Right atrium auricular region (tissue), 2 donors: ENCODE measurements around the gene PPFIBP2. TPM values are rescaled to one million over a fixed set of nuclear protein-coding genes. Genes with fewer than 3 reads are reported as not detected.

Experiments used
- DNase-seq: peaks from one replicate; pipeline ENCODE4 v3.0.0-alpha.2; 2019; ENCODE audit warnings: low spot score
- H3K27ac ChIP-seq, 2 donors: fragments of 200-600 bp; sonication (generic); 1 replicate in 1 of 2; 2 replicates in 1 of 2; pipeline ENCODE4 v1.5.1; 2016 to 2019
- H3K27me3 ChIP-seq, 2 donors: fragments of 200-600 bp; sonication (generic); one replicate each; pipeline versions ENCODE4 v1.5.1 to v1.6.0; 2017 to 2019
- H3K36me3 ChIP-seq: fragments of 200-600 bp; sonication (generic); one replicate; pipeline ENCODE4 v1.5.1; 2016
- H3K4me1 ChIP-seq, 2 donors: fragments of 200-600 bp; sonication (generic); one replicate each; pipeline versions ENCODE4 v1.5.1 to v1.6.0; 2017 to 2019
- H3K4me3 ChIP-seq, 2 donors: fragments of 200-600 bp; sonication (generic); 1 replicate in 1 of 2; 2 replicates in 1 of 2; pipeline ENCODE4 v1.5.1; 2017 to 2019; ENCODE audit warnings: mild to moderate bottlenecking in 1 of 2, moderate library complexity in 1 of 2
- H3K9me3 ChIP-seq, 2 donors: fragments of 200-600 bp; sonication (generic); one replicate each; pipeline ENCODE4 v1.5.1; 2019
- total RNA-seq, 2 donors: library from RNA; depleted of rRNA; stranded (reverse); fragments of >200 nt; gene quantifications; one replicate each; pipeline ENCODE4 v1.1.0, GENCODE V29; 2016
- TF ChIP-seq, protein P1 (sequence below), 2 donors: fragments of 200-600 bp; sonication (generic); IDR thresholded peaks; one replicate each; pipeline ENCODE4 v1.5.1; 2019; ENCODE audit warnings: antibody characterized with exemption in 2 of 2

Gene PPFIBP2
- total RNA-seq, 2 donors from 2014 or later = 13.0 to 24.0 TPM

GRCh38 chr11:7673724-7674434 lies 160.1 kb downstream of the PPFIBP2 start:
- DNase-seq = no peak
- TF ChIP-seq, protein P1, sequence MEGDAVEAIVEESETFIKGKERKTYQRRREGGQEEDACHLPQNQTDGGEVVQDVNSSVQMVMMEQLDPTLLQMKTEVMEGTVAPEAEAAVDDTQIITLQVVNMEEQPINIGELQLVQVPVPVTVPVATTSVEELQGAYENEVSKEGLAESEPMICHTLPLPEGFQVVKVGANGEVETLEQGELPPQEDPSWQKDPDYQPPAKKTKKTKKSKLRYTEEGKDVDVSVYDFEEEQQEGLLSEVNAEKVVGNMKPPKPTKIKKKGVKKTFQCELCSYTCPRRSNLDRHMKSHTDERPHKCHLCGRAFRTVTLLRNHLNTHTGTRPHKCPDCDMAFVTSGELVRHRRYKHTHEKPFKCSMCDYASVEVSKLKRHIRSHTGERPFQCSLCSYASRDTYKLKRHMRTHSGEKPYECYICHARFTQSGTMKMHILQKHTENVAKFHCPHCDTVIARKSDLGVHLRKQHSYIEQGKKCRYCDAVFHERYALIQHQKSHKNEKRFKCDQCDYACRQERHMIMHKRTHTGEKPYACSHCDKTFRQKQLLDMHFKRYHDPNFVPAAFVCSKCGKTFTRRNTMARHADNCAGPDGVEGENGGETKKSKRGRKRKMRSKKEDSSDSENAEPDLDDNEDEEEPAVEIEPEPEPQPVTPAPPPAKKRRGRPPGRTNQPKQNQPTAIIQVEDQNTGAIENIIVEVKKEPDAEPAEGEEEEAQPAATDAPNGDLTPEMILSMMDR (IDR thresholded peaks at IDR 0.05) = no peak
- H3K4me1 ChIP-seq = peaks cover 0 to 17% of the 10 kb centered on the region in 2 donors
- H3K4me3 ChIP-seq = peak overlapping the region; percentile 57 to 60
- no peaks in the 10 kb centered on the region for H3K27me3 ChIP-seq
- H3K9me3 ChIP-seq = no peaks in the 10 kb centered on the region
- no peaks in the 10 kb centered on the region for H3K36me3 ChIP-seq
- H3K27ac ChIP-seq = peak overlapping the region; percentile 25 to 30

- DNase-seq = no peak
- TF ChIP-seq, protein P1 (IDR thresholded peaks at IDR 0.05) = no peak
- H3K36me3 ChIP-seq = no peaks in the 10 kb centered on the region
- peaks cover 0 to 17% of the 10 kb centered on the region in 2 donors for H3K4me1 ChIP-seq
- no peaks in the 10 kb centered on the region for H3K9me3 ChIP-seq
- H3K27ac ChIP-seq = no peak overlapping the region
- H3K27me3 ChIP-seq = no peaks in the 10 kb centered on the region
- no peak overlapping the region for H3K4me3 ChIP-seq
These were observed 161.8 kb downstream of the PPFIBP2 start for GRCh38 chr11:7675631-7676030.

- no peak overlapping the region for H3K4me3 ChIP-seq
- no peak for DNase-seq
- no peaks in the 10 kb centered on the region for H3K36me3 ChIP-seq
- TF ChIP-seq, protein P1 (IDR thresholded peaks at IDR 0.05) = no peak
- H3K9me3 ChIP-seq = no peaks in the 10 kb centered on the region
- no peak overlapping the region for H3K27ac ChIP-seq
- peaks cover 0 to 17% of the 10 kb centered on the region in 2 donors for H3K4me1 ChIP-seq
- no peaks in the 10 kb centered on the region for H3K27me3 ChIP-seq
These were observed 163.3 kb downstream of the PPFIBP2 start for GRCh38 chr11:7677071-7677470.

DNA sequence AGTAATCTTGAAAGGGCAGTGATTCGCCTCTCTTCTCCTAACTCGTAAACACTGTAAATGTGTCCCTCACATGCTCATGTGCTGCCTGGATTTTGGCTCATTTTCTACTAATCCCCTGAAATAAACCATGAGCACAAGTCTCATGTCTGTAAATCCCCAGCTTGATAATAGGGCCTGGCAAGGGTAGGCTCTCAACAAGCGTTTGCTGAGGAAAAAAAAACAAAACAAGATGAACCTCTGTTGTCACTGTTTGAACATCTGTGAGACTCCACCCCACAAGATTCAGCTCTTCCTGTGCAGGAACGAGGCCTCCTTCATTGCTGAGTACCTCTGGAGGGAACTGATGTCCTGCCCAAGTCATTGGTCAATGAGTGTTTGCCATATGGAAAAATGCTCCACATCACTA lies 164.0 kb downstream of the PPFIBP2 start:
- TF ChIP-seq, protein P1 (IDR thresholded peaks at IDR 0.05) = no peak
- Histone ChIP-seq H3K27ac (no peak overlapping the region), H3K9me3 (no peaks in the 10 kb centered on the region), H3K27me3 (no peaks in the 10 kb centered on the region), H3K4me1 (peaks cover 0 to 11% of the 10 kb centered on the region in 2 donors), H3K36me3 (no peaks in the 10 kb centered on the region), H3K4me3 (no peak overlapping the region)
- DNase-seq = no peak

DNA sequence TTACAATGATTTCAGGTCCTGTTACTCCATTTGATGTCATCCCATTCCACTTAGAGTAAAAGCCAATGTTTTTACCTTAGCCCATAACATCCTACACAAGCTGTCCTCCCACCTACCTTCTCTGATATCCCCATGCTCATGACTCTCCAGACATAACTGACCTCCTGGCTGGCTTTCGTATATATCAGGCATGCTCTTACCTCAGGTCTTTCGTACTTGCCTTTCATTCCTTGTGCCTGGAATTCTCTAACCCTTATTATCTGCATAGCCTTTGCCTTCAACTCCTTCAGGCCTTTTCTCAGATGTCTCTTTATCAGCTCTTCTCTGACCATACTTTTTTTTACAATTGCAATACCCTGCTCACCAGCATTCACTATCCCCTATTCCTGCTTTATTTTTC lies 169.8 kb downstream of the PPFIBP2 start:
- H3K36me3 ChIP-seq = no peaks in the 10 kb centered on the region
- H3K9me3 ChIP-seq = no peaks in the 10 kb centered on the region
- no peak overlapping the region for H3K4me3 ChIP-seq
- no peaks in the 10 kb centered on the region for H3K4me1 ChIP-seq
- H3K27ac ChIP-seq = no peak overlapping the region
- TF ChIP-seq, protein P1 (IDR thresholded peaks at IDR 0.05) = no peak
- H3K27me3 ChIP-seq = no peaks in the 10 kb centered on the region
- no peak for DNase-seq

GRCh38 chr11:7686761-7687160 lies 173.0 kb downstream of the PPFIBP2 start:
- Histone ChIP-seq H3K4me3 (no peak overlapping the region), H3K4me1 (no peaks in the 10 kb centered on the region), H3K27me3 (no peaks in the 10 kb centered on the region), H3K9me3 (no peaks in the 10 kb centered on the region), H3K36me3 (no peaks in the 10 kb centered on the region), H3K27ac (no peak overlapping the region)
- TF ChIP-seq, protein P1 (IDR thresholded peaks at IDR 0.05) = no peak
- no peak for DNase-seq
